SK-N-SH treated with all-trans-retinoic acid at 6 μM for 48 hours (cell line): ENCODE data around the gene FHL1.
A peak's percentile ranks its signal among the peaks of the same experiment; 100 is the strongest.

Experiments
- ATAC-seq: fragments of 200-7000 bp; cut with Tn5 transposase; 3 replicates; pipeline ENCODE4 v1.9.1; 2020; ENCODE audit warnings: mild to moderate bottlenecking, moderate library complexity
- ARNTL ChIP-seq: fragments of 450-650 bp; formaldehyde crosslinking; IDR thresholded peaks from 2 replicates; pipeline ENCODE4 v1.5.0; 2020; ENCODE audit warnings: low read depth, mild to moderate bottlenecking, moderate library complexity, borderline replicate concordance
- CSRNP3 ChIP-seq: fragments of 250-450 bp; sonication (Bioruptor Pico); IDR thresholded peaks from 2 replicates; pipeline ENCODE4 v1.5.1; 2021; ENCODE audit warnings: mild to moderate bottlenecking, moderate library complexity
- ESRRG ChIP-seq: fragments of 250-450 bp; sonication (Bioruptor Pico); IDR thresholded peaks from 2 replicates; pipeline ENCODE4 v1.6.1; 2021; ENCODE audit warnings: mild to moderate bottlenecking
- GLIS3 ChIP-seq: fragments of 250-450 bp; sonication (Bioruptor Pico); IDR thresholded peaks from 2 replicates; pipeline ENCODE4 v1.5.0; 2020; ENCODE audit warnings: mild to moderate bottlenecking, moderate library complexity
- ISL1 ChIP-seq: fragments of 250-450 bp; sonication (Bioruptor Pico); IDR thresholded peaks from 2 replicates; pipeline ENCODE4 v2.1.2; 2022; ENCODE audit warnings: mild to moderate bottlenecking, moderate library complexity
- OSR1 ChIP-seq: fragments of 250-450 bp; sonication (Bioruptor Pico); IDR thresholded peaks from 2 replicates; pipeline ENCODE4 v1.8.0; 2022; ENCODE audit warnings: moderate library complexity, mild to moderate bottlenecking, inconsistent platforms
- PPARA ChIP-seq: fragments of 250-450 bp; sonication (Bioruptor Pico); IDR thresholded peaks from 2 replicates; pipeline ENCODE4 v1.5.0; 2020; ENCODE audit warnings: mild to moderate bottlenecking, borderline replicate concordance
- RARB ChIP-seq: fragments of 250-450 bp; sonication (Bioruptor Pico); IDR thresholded peaks from 2 replicates; pipeline ENCODE4 v1.8.0; 2021; ENCODE audit warnings: mild to moderate bottlenecking, moderate library complexity
- SNAI2 ChIP-seq: fragments of 250-450 bp; sonication (Bioruptor Pico); IDR thresholded peaks from 2 replicates; pipeline ENCODE4 v1.5.0; 2020; ENCODE audit warnings: mild to moderate bottlenecking, moderate library complexity
- TOX ChIP-seq: fragments of 250-450 bp; sonication (Bioruptor Pico); IDR thresholded peaks from 2 replicates; pipeline ENCODE4 v1.8.0; 2021; ENCODE audit warnings: mild to moderate bottlenecking, moderate library complexity, borderline replicate concordance
- TSHZ2 ChIP-seq: fragments of 250-450 bp; sonication (Bioruptor Pico); IDR thresholded peaks from 2 replicates; pipeline ENCODE4 v1.5.0; 2020; ENCODE audit warnings: mild to moderate bottlenecking, moderate library complexity
- ZC3H10 ChIP-seq: fragments of 250-450 bp; sonication (Bioruptor Pico); IDR thresholded peaks from 2 replicates; pipeline ENCODE4 v1.5.1; 2021; ENCODE audit warnings: mild to moderate bottlenecking, moderate library complexity
- ZFP3 ChIP-seq: fragments of 250-450 bp; sonication (Bioruptor Pico); IDR thresholded peaks from 2 replicates; pipeline ENCODE4 v1.5.0; 2020; ENCODE audit warnings: mild to moderate bottlenecking, moderate library complexity
- ZFP30 ChIP-seq: fragments of 450-650 bp; formaldehyde crosslinking; IDR thresholded peaks from 2 replicates; pipeline ENCODE4 v1.5.0; 2022; ENCODE audit warnings: mild to moderate bottlenecking, moderate library complexity
- ZNF565 ChIP-seq: fragments of 450-650 bp; formaldehyde crosslinking; conservative IDR thresholded peaks from 2 replicates; pipeline ENCODE4 v1.5.0; 2020; ENCODE audit warnings: low read depth, mild to moderate bottlenecking, moderate library complexity
- ZNF70 ChIP-seq: fragments of 450-650 bp; formaldehyde crosslinking; IDR thresholded peaks from 2 replicates; pipeline ENCODE4 v1.5.0; 2020; ENCODE audit warnings: mild to moderate bottlenecking, moderate library complexity
- TF ChIP-seq, protein P1 (sequence below): fragments of 250-450 bp; sonication (Bioruptor Pico); IDR thresholded peaks from 2 replicates; pipeline ENCODE4 v1.5.1; 2020; ENCODE audit warnings: low read depth, mild to moderate bottlenecking, moderate library complexity

Gene FHL1

GRCh38 chrX:136130931-136131833 is 16.2 kb upstream of the FHL1 start:
- peak; percentile 88 for ATAC-seq
- TF ChIP-seq ISL1 (CRISPR knock-in tag) (peak; percentile 53), SNAI2 (CRISPR knock-in tag) (no peak)

GRCh38 chrX:136138939-136139338 is 8.4 kb upstream of the FHL1 start:
- TF ChIP-seq RARB (no peak), OSR1 (no peak), ZFP30 (CRISPR knock-in tag) (no peak), ISL1 (CRISPR knock-in tag) (no peak), TSHZ2 (no peak), CSRNP3 (CRISPR knock-in tag) (no peak)
- no peak for ATAC-seq

- ATAC-seq, result no peak
- TF ChIP-seq RARB (no peak), ZC3H10 (CRISPR knock-in tag) (no peak), ISL1 (CRISPR knock-in tag) (no peak), PPARA (CRISPR knock-in tag) (no peak), ZFP30 (CRISPR knock-in tag) (no peak), ARNTL (CRISPR knock-in tag) (no peak), GLIS3 (no peak), TOX (CRISPR knock-in tag) (no peak), ZNF565 (CRISPR knock-in tag) (no peak), ZFP3 (CRISPR knock-in tag) (no peak)
- TF ChIP-seq, protein P1, sequence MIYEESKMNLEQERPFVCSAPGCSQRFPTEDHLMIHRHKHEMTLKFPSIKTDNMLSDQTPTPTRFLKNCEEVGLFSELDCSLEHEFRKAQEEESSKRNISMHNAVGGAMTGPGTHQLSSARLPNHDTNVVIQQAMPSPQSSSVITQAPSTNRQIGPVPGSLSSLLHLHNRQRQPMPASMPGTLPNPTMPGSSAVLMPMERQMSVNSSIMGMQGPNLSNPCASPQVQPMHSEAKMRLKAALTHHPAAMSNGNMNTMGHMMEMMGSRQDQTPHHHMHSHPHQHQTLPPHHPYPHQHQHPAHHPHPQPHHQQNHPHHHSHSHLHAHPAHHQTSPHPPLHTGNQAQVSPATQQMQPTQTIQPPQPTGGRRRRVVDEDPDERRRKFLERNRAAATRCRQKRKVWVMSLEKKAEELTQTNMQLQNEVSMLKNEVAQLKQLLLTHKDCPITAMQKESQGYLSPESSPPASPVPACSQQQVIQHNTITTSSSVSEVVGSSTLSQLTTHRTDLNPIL, result no peak
These were observed 5.8 kb upstream of the FHL1 start for GRCh38 chrX:136141569-136141968.

GRCh38 chrX:136142592-136142991 is 4.7 kb upstream of the FHL1 start:
- no peak for ATAC-seq
- TF ChIP-seq PPARA (CRISPR knock-in tag) (no peak), ESRRG (CRISPR knock-in tag) (no peak), SNAI2 (CRISPR knock-in tag) (no peak), ZFP3 (CRISPR knock-in tag) (no peak), ZFP30 (CRISPR knock-in tag) (no peak), ZNF70 (CRISPR knock-in tag) (no peak), ZNF565 (CRISPR knock-in tag) (no peak), TOX (CRISPR knock-in tag) (no peak), RARB (no peak), ISL1 (CRISPR knock-in tag) (no peak), CSRNP3 (CRISPR knock-in tag) (no peak), TSHZ2 (no peak), ZC3H10 (CRISPR knock-in tag) (no peak), ARNTL (CRISPR knock-in tag) (no peak)
